AG09309 (cell line): ENCODE results near the gene NFATC2.

Experiments used
- DNase-seq: peaks from one replicate; pipeline ENCODE4 v3.0.0-alpha.2; 2010; ENCODE audit warnings: low read depth
- H3K4me3 ChIP-seq: 2 replicates; pipeline ENCODE4 v1.5.1; 2011; ENCODE audit warnings: mild to moderate bottlenecking, low read depth, low read length, moderate library complexity; ENCODE audit not compliant: control insufficient read depth
- CTCF ChIP-seq: IDR thresholded peaks from 2 replicates; pipeline ENCODE4 v1.5.1; 2011; ENCODE audit warnings: mild to moderate bottlenecking, low read depth, low read length, inconsistent platforms; ENCODE audit not compliant: insufficient read depth, control insufficient read depth; ENCODE audit errors: missing control alignments

Gene NFATC2

GRCh38 chr20:51417250-51418136 lies 125.0 kb downstream of the NFATC2 start:
- H3K4me3 ChIP-seq, result no peak overlapping the region
- TF ChIP-seq CTCF, result no peak
- no peak for DNase-seq

GRCh38 chr20:51416532-51417249 lies 125.8 kb downstream of the NFATC2 start:
- no peak for DNase-seq
- TF ChIP-seq CTCF, result no peak
- H3K4me3 ChIP-seq, result no peak overlapping the region

GRCh38 chr20:51413857-51414256 lies 128.7 kb downstream of the NFATC2 start:
- DNase-seq, result no peak
- TF ChIP-seq CTCF, result no peak
- H3K4me3 ChIP-seq, result no peak overlapping the region

GRCh38 chr20:51412951-51413481 lies 129.5 kb downstream of the NFATC2 start:
- TF ChIP-seq CTCF, result no peak

GRCh38 chr20:51412333-51412871 lies 130.1 kb downstream of the NFATC2 start:
- DNase-seq, result no peak
- no peak overlapping the region for H3K4me3 ChIP-seq
- no peak for TF ChIP-seq CTCF

More at GRCh38 chr20:51412951-51413481, 129.5 kb downstream of the NFATC2 start:
- no peak for DNase-seq
- H3K4me3 ChIP-seq, result no peak overlapping the region

- DNase-seq, result no peak
- no peak overlapping the region for H3K4me3 ChIP-seq
These were observed 130.6 kb downstream of the NFATC2 start for GRCh38 chr20:51411870-51412269.

More at GRCh38 chr20:51411870-51412269, 130.6 kb downstream of the NFATC2 start:
- no peak for TF ChIP-seq CTCF
